Measurements from ENCODE around the gene APOC4.

APOC4 gene

GRCh38 chr19:44986389-44986788 is 44.4 kb downstream of the APOC4 start:
- no peak overlapping the region for H3K27ac ChIP-seq (ENCODE audit: low read depth, low read length)
- H3K4me3 ChIP-seq (ENCODE audit: low read depth, low read length): no peak overlapping the region
- H3K9me3 ChIP-seq (ENCODE audit: control insufficient read depth, insufficient read depth, low read depth, low read length): no peaks in the 10 kb centered on the region
- no peaks in the 10 kb centered on the region for H3K27me3 ChIP-seq (ENCODE audit: control insufficient read depth, insufficient read depth, low read length)
- H3K36me3 ChIP-seq (ENCODE audit: control insufficient read depth, insufficient read depth, low read length): peaks cover 83% of the 10 kb centered on the region
- H3K4me1 ChIP-seq (ENCODE audit: control insufficient read depth, insufficient read depth, low read length): no peaks in the 10 kb centered on the region
- no peak overlapping the region for H3K9ac ChIP-seq (ENCODE audit: low read length)

GRCh38 chr19:44987148-44987675 is 45.2 kb downstream of the APOC4 start:
- no peaks in the 10 kb centered on the region for H3K4me1 ChIP-seq (ENCODE audit: control insufficient read depth, insufficient read depth, low read length)
- H3K9me3 ChIP-seq (ENCODE audit: control insufficient read depth, insufficient read depth, low read depth, low read length): no peaks in the 10 kb centered on the region
- H3K9ac ChIP-seq (ENCODE audit: low read length): no peak overlapping the region
- no peak overlapping the region for H3K27ac ChIP-seq (ENCODE audit: low read depth, low read length)
- no peaks in the 10 kb centered on the region for H3K27me3 ChIP-seq (ENCODE audit: control insufficient read depth, insufficient read depth, low read length)
- peaks cover 90% of the 10 kb centered on the region for H3K36me3 ChIP-seq (ENCODE audit: control insufficient read depth, insufficient read depth, low read length)
- H3K4me3 ChIP-seq (ENCODE audit: low read depth, low read length): no peak overlapping the region

- peaks cover 87% of the 10 kb centered on the region for H3K36me3 ChIP-seq (ENCODE audit: control insufficient read depth, insufficient read depth, low read length)
- H3K9ac ChIP-seq (ENCODE audit: low read length): no peak overlapping the region
- no peak overlapping the region for H3K4me3 ChIP-seq (ENCODE audit: low read depth, low read length)
- no peaks in the 10 kb centered on the region for H3K9me3 ChIP-seq (ENCODE audit: control insufficient read depth, insufficient read depth, low read depth, low read length)
- H3K27ac ChIP-seq (ENCODE audit: low read depth, low read length): no peak overlapping the region
- no peaks in the 10 kb centered on the region for H3K27me3 ChIP-seq (ENCODE audit: control insufficient read depth, insufficient read depth, low read length)
- H3K4me1 ChIP-seq (ENCODE audit: control insufficient read depth, insufficient read depth, low read length): no peaks in the 10 kb centered on the region
These were observed 46.2 kb downstream of the APOC4 start for GRCh38 chr19:44988273-44988672.

GRCh38 chr19:44988896-44989556 is 47.0 kb downstream of the APOC4 start:
- H3K4me1 ChIP-seq (ENCODE audit: control insufficient read depth, insufficient read depth, low read length): no peaks in the 10 kb centered on the region
- H3K9ac ChIP-seq (ENCODE audit: low read length): no peak overlapping the region
- H3K27ac ChIP-seq (ENCODE audit: low read depth, low read length): no peak overlapping the region
- H3K36me3 ChIP-seq (ENCODE audit: control insufficient read depth, insufficient read depth, low read length): peaks cover 88% of the 10 kb centered on the region
- no peak overlapping the region for H3K4me3 ChIP-seq (ENCODE audit: low read depth, low read length)
- H3K27me3 ChIP-seq (ENCODE audit: control insufficient read depth, insufficient read depth, low read length): no peaks in the 10 kb centered on the region
- H3K9me3 ChIP-seq (ENCODE audit: control insufficient read depth, insufficient read depth, low read depth, low read length): no peaks in the 10 kb centered on the region

- Histone ChIP-seq H3K4me3 (ENCODE audit: low read depth, low read length) (no peak overlapping the region), H3K4me1 (ENCODE audit: control insufficient read depth, insufficient read depth, low read length) (no peaks in the 10 kb centered on the region), H3K36me3 (ENCODE audit: control insufficient read depth, insufficient read depth, low read length) (peaks cover 75% of the 10 kb centered on the region), H3K27ac (ENCODE audit: low read depth, low read length) (no peak overlapping the region), H3K27me3 (ENCODE audit: control insufficient read depth, insufficient read depth, low read length) (no peaks in the 10 kb centered on the region), H3K9ac (ENCODE audit: low read length) (no peak overlapping the region), H3K9me3 (ENCODE audit: control insufficient read depth, insufficient read depth, low read depth, low read length) (no peaks in the 10 kb centered on the region)
These were observed 48.4 kb downstream of the APOC4 start for GRCh38 chr19:44990459-44990858.

GRCh38 chr19:44990966-44991365 is 48.9 kb downstream of the APOC4 start:
- H3K9me3 ChIP-seq (ENCODE audit: control insufficient read depth, insufficient read depth, low read depth, low read length): no peaks in the 10 kb centered on the region
- no peak overlapping the region for H3K9ac ChIP-seq (ENCODE audit: low read length)
- H3K36me3 ChIP-seq (ENCODE audit: control insufficient read depth, insufficient read depth, low read length): peaks cover 70% of the 10 kb centered on the region
- H3K27me3 ChIP-seq (ENCODE audit: control insufficient read depth, insufficient read depth, low read length): no peaks in the 10 kb centered on the region
- H3K27ac ChIP-seq (ENCODE audit: low read depth, low read length): no peak overlapping the region
- H3K4me3 ChIP-seq (ENCODE audit: low read depth, low read length): no peak overlapping the region
- H3K4me1 ChIP-seq (ENCODE audit: control insufficient read depth, insufficient read depth, low read length): no peaks in the 10 kb centered on the region

GRCh38 chr19:44992336-44993163 is 50.5 kb downstream of the APOC4 start:
- no peaks in the 10 kb centered on the region for H3K9me3 ChIP-seq (ENCODE audit: control insufficient read depth, insufficient read depth, low read depth, low read length)
- H3K27me3 ChIP-seq (ENCODE audit: control insufficient read depth, insufficient read depth, low read length): no peaks in the 10 kb centered on the region
- no peak overlapping the region for H3K9ac ChIP-seq (ENCODE audit: low read length)
- no peak overlapping the region for H3K27ac ChIP-seq (ENCODE audit: low read depth, low read length)
- no peak overlapping the region for H3K4me3 ChIP-seq (ENCODE audit: low read depth, low read length)
- no peaks in the 10 kb centered on the region for H3K4me1 ChIP-seq (ENCODE audit: control insufficient read depth, insufficient read depth, low read length)
- H3K36me3 ChIP-seq (ENCODE audit: control insufficient read depth, insufficient read depth, low read length): peaks cover 55% of the 10 kb centered on the region

GRCh38 chr19:44993526-44993925 is 51.5 kb downstream of the APOC4 start:
- no peaks in the 10 kb centered on the region for H3K27me3 ChIP-seq (ENCODE audit: control insufficient read depth, insufficient read depth, low read length)
- no peaks in the 10 kb centered on the region for H3K9me3 ChIP-seq (ENCODE audit: control insufficient read depth, insufficient read depth, low read depth, low read length)
- H3K4me3 ChIP-seq (ENCODE audit: low read depth, low read length): no peak overlapping the region
- H3K36me3 ChIP-seq (ENCODE audit: control insufficient read depth, insufficient read depth, low read length): peaks cover 46% of the 10 kb centered on the region
- H3K4me1 ChIP-seq (ENCODE audit: control insufficient read depth, insufficient read depth, low read length): no peaks in the 10 kb centered on the region
- no peak overlapping the region for H3K9ac ChIP-seq (ENCODE audit: low read length)
- no peak overlapping the region for H3K27ac ChIP-seq (ENCODE audit: low read depth, low read length)

GRCh38 chr19:44993926-44994537 is 52.0 kb downstream of the APOC4 start:
- no peaks in the 10 kb centered on the region for H3K27me3 ChIP-seq (ENCODE audit: control insufficient read depth, insufficient read depth, low read length)
- peaks cover 41% of the 10 kb centered on the region for H3K36me3 ChIP-seq (ENCODE audit: control insufficient read depth, insufficient read depth, low read length)
- H3K27ac ChIP-seq (ENCODE audit: low read depth, low read length): no peak overlapping the region
- H3K4me1 ChIP-seq (ENCODE audit: control insufficient read depth, insufficient read depth, low read length): no peaks in the 10 kb centered on the region
- no peak overlapping the region for H3K9ac ChIP-seq (ENCODE audit: low read length)
- H3K4me3 ChIP-seq (ENCODE audit: low read depth, low read length): no peak overlapping the region
- no peaks in the 10 kb centered on the region for H3K9me3 ChIP-seq (ENCODE audit: control insufficient read depth, insufficient read depth, low read depth, low read length)

All from HUES6 (cell line).